LNCAP (cell line): Measurements from ENCODE around the gene ABCA13.

Experiments used
- TF ChIP-seq, protein P1 (sequence below): fragments of 450-650 bp; IDR thresholded peaks from 2 replicates; pipeline ENCODE4 v1.5.1; 2017; ENCODE audit warnings: mild to moderate bottlenecking

The ABCA13 gene

DNA sequence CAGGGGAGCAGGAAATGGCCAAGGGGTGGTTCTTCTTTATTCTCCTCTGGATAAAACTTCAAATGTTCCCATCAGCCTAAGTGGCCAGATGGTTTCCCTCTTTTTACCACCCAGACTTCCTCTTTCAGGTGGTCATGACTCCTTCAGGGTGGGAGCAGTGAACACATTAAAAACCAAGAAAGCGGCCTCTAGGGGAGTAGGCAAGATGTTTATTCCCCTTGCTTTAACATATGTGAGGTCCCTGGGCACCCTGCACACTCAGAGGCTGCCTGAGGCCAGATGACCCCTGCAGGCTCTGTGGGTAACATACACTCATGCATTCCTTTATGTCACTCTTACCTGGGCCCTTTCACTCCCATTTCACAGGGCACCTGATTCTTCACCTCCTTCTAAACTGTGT lies 357.4 kb downstream of the ABCA13 start:
- TF ChIP-seq, protein P1, sequence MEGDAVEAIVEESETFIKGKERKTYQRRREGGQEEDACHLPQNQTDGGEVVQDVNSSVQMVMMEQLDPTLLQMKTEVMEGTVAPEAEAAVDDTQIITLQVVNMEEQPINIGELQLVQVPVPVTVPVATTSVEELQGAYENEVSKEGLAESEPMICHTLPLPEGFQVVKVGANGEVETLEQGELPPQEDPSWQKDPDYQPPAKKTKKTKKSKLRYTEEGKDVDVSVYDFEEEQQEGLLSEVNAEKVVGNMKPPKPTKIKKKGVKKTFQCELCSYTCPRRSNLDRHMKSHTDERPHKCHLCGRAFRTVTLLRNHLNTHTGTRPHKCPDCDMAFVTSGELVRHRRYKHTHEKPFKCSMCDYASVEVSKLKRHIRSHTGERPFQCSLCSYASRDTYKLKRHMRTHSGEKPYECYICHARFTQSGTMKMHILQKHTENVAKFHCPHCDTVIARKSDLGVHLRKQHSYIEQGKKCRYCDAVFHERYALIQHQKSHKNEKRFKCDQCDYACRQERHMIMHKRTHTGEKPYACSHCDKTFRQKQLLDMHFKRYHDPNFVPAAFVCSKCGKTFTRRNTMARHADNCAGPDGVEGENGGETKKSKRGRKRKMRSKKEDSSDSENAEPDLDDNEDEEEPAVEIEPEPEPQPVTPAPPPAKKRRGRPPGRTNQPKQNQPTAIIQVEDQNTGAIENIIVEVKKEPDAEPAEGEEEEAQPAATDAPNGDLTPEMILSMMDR, result no peak

DNA sequence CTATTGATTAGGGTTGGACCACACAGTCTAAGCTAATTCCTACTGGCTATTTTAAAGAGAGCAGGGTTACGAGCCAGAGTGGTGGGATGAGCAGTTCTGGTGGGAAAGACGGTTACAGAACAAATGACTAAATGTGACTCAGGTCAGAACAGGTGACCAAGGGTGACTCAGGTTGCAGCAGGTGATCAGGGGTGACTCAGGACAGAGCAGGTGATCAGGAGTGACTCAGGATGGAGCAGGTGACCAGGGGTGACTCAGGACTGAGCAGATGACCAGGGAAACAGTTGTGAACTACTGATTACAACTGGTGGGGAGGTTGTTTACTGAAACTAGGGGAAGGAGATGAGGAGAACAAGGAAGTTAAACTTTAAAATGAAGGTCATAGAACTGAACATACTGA lies 366.3 kb downstream of the ABCA13 start:
- TF ChIP-seq, protein P1, result no peak

DNA sequence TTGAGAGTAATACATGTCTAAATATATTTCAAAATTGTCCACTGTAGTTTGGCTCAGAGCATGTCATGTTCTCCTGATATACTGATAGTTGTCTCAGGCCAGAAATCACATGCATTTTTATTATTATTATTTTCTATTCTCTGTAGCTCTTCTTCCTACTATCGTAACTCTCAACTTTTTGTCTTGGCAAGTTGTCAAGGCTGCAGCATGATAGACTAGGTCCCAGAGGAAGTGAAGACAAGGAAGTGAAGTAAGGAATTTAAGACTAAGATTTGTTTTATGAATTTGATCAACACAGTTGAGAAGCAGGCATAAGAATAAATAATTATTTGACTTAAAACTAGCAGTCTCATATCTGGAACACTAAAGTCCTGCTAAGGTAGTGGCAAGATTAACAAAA lies 369.5 kb downstream of the ABCA13 start:
- TF ChIP-seq, protein P1, result no peak

GRCh38 chr7:48548667-48549066 lies 377.4 kb downstream of the ABCA13 start:
- TF ChIP-seq, protein P1, result no peak

DNA sequence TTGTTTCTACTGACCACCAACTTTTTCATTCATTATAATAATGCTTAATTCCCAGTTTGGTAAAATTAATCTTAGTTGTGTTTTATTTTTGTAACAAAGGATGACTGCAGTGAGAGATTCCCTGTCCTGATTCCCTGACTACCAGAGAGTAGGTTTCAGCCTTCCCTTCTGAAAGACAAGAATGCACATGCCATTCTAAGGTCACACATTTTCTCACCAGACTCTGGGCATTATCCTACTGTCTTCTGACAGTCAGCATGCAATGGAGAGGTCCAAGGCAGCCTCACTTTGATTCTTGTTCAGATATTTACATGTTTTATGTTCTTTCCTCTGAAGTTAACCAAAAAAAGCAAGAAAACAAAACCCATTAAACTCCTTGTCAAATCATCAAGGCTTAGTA lies 380.4 kb downstream of the ABCA13 start:
- TF ChIP-seq, protein P1, result no peak

- TF ChIP-seq, protein P1, result no peak
Observed at GRCh38 chr7:48563334-48563733, 392.1 kb downstream of the ABCA13 start.

GRCh38 chr7:48575516-48575915 lies 404.3 kb downstream of the ABCA13 start:
- TF ChIP-seq, protein P1, result no peak

DNA sequence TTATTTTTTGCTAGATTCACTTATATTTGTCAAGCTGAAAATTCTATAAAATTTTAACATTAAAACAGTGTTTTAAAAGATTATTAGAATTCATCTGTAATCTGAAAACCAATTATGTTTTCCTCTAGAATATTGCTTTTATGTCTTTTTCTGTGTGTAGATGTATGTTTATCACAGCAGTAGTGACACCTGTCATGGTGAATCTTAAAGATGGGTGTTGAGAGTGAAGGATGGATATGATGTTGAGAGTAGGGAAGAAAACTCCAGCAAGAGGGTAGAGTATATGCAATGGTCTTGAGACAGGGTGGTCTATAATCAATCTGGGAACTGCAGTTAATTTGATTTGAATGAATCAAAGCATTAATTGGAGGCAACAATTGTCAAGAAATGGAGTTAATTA lies 416.2 kb downstream of the ABCA13 start:
- TF ChIP-seq, protein P1, result no peak
